ENCODE results near the gene DIRAS1. TPM values are rescaled to one million over a fixed set of nuclear protein-coding genes. Genes with fewer than 3 reads are reported as not detected.

DIRAS1 gene
- polyA plus RNA-seq, 2 of the 4 experiments (the other 2 are of a cell fraction): 2.5 to 4.3 TPM

GRCh38 chr19:2764945-2765344 is 43.8 kb upstream of the DIRAS1 start:
- FAIRE-seq (no peak), ATAC-seq (no peak), DNase-seq (ENCODE audit: low read depth in 1 of 2, low spot score in 1 of 2) (no peak)
- Histone ChIP-seq H3K4me2 (no peak overlapping the region), H3K4me1 (no peaks in the 10 kb centered on the region), H3K9me3 (no peaks in the 10 kb centered on the region), H3K4me3 (no peak overlapping the region), H3K27ac (no peak overlapping the region)
- 95% methylated on average over 20 of the region's 21 CpGs for WGBS (ENCODE audit: missing lambda C conversion rate)
- TF ChIP-seq RNF2 (IDR thresholded peaks at IDR 0.05; ENCODE audit: borderline replicate concordance, low read depth): no peak
- no peak for TF ChIP-seq POLR2AphosphoS2 (conservative IDR thresholded peaks at IDR 0.05; ENCODE audit: low read length)
- no peak for TF ChIP-seq JUNB (IDR thresholded peaks at IDR 0.05)
- TF ChIP-seq HOXA7 (CRISPR knock-in tag; IDR thresholded peaks at IDR 0.05): no peak
- no peak for TF ChIP-seq KDM5A (IDR thresholded peaks at IDR 0.05)
- ChIA-PET CTCF (interaction anchor here (1.5 to 1.7 kb wide), 2 partner anchors 9 to 15 kb away, joined by 3 to 5 read pairs; no protein-coding TSS in a partner anchor), POLR2A (no interaction called here)

GRCh38 chr19:2763687-2764086 is 42.5 kb upstream of the DIRAS1 start:
- Histone ChIP-seq H3K4me1 (no peaks in the 10 kb centered on the region), H3K27ac (no peak overlapping the region), H3K4me3 (no peak overlapping the region), H3K9me3 (no peaks in the 10 kb centered on the region), H3K4me2 (no peak overlapping the region)
- no peak for DNase-seq (ENCODE audit: low read depth in 1 of 2, low spot score in 1 of 2)
- ATAC-seq: no peak
- ChIA-PET POLR2A (no interaction called here), CTCF (interaction anchor here (1.1 kb wide), 1 partner anchor 14 kb away, joined by 4 read pairs; no protein-coding TSS in a partner anchor)
- TF ChIP-seq POLR2A (IDR thresholded peaks at IDR 0.05; ENCODE audit: low read length) (no peak), FOSL2 (IDR thresholded peaks at IDR 0.05) (no peak), FOSL2 (CRISPR knock-in tag; IDR thresholded peaks at IDR 0.05) (no peak), KDM1A (IDR thresholded peaks at IDR 0.05; ENCODE audit: low read depth) (no peak), HOXB13 (CRISPR knock-in tag; IDR thresholded peaks at IDR 0.05; ENCODE audit: low read depth) (no peak), PBX3 (IDR thresholded peaks at IDR 0.05) (no peak), FOSB (CRISPR knock-in tag; IDR thresholded peaks at IDR 0.05) (no peak), ZSCAN20 (CRISPR knock-in tag; IDR thresholded peaks at IDR 0.05) (no peak), EP300 (IDR thresholded peaks at IDR 0.05) (no peak), HEYL (CRISPR knock-in tag; IDR thresholded peaks at IDR 0.05) (no peak), SMC3 (IDR thresholded peaks at IDR 0.05) (no peak), FOXS1 (CRISPR knock-in tag; IDR thresholded peaks at IDR 0.05) (no peak), POLR2AphosphoS2 (conservative IDR thresholded peaks at IDR 0.05; ENCODE audit: low read length) (no peak), ATOH8 (CRISPR knock-in tag; IDR thresholded peaks at IDR 0.05; ENCODE audit: low read depth) (no peak), RFX5 (IDR thresholded peaks at IDR 0.05) (no peak), CHD2 (IDR thresholded peaks at IDR 0.05; ENCODE audit: low read length, partially characterized antibody) (no peak), CBX2 (IDR thresholded peaks at IDR 0.05; ENCODE audit: borderline replicate concordance, low read depth) (no peak)
- 98% methylated on average over 7 of the region's 12 CpGs for WGBS (ENCODE audit: missing lambda C conversion rate)
- FAIRE-seq: no peak

- no peak for ATAC-seq
- H3K4me2 ChIP-seq: no peak overlapping the region
- no peak overlapping the region for H3K4me3 ChIP-seq
- no peak for FAIRE-seq
- no peak overlapping the region for H3K27ac ChIP-seq
- H3K9me3 ChIP-seq: no peaks in the 10 kb centered on the region
- CTCF ChIA-PET: interaction anchor here (1.1 kb wide), 1 partner anchor 14 kb away, joined by 4 read pairs; no protein-coding TSS in a partner anchor
- POLR2A ChIA-PET: no interaction called here
- no peak for DNase-seq (ENCODE audit: low read depth in 1 of 2, low spot score in 1 of 2)
- no peaks in the 10 kb centered on the region for H3K4me1 ChIP-seq
- WGBS (ENCODE audit: missing lambda C conversion rate): 89% methylated on average over 7 of the region's 23 CpGs
- TF ChIP-seq PBX3 (IDR thresholded peaks at IDR 0.05) (no peak), JUN (IDR thresholded peaks at IDR 0.05) (no peak), HEYL (CRISPR knock-in tag; IDR thresholded peaks at IDR 0.05) (no peak), RAD21 (conservative IDR thresholded peaks at IDR 0.05 in 1 of 2, IDR thresholded peaks at IDR 0.05 in 1 of 2) (no peak), USF2 (IDR thresholded peaks at IDR 0.05) (no peak), GATA3 (IDR thresholded peaks at IDR 0.05; ENCODE audit: borderline replicate concordance) (no peak), BHLHE40 (IDR thresholded peaks at IDR 0.05; ENCODE audit: low read depth, low read length) (no peak), EHF (CRISPR knock-in tag; IDR thresholded peaks at IDR 0.05) (no peak), CBX8 (IDR thresholded peaks at IDR 0.05) (no peak), NFE2L2 (conservative IDR thresholded peaks at IDR 0.05; ENCODE audit: low read length) (no peak), NR3C1 (IDR thresholded peaks at IDR 0.05) (no peak), KDM5A (IDR thresholded peaks at IDR 0.05) (no peak)
These were observed 41.8 kb upstream of the DIRAS1 start for GRCh38 chr19:2762783-2763496.

Measured in A549 (cell line).